Common myeloid progenitor, CD34-positive (primary cell): Measurements from ENCODE around the gene CDC5L.

Experiments
- CTCF ChIA-PET: fragments of 350-600 bp; sonication (Branson Sonifier 250); formaldehyde crosslinking; loops from one replicate; lab custom pipeline; 2021; ENCODE audit warnings: antibody characterized with exemption; lab: Charles Lee
- POLR2A ChIA-PET: fragments of 350-600 bp; sonication (Branson Sonifier 250); formaldehyde crosslinking; loops from one replicate; lab custom pipeline; 2021; ENCODE audit warnings: antibody characterized with exemption; lab: Charles Lee
- DNase-seq, 3 donors: peaks; one replicate each; pipeline versions ENCODE4 v3.0.0 to v3.0.0-alpha.2; 2013
- H3K27ac ChIP-seq, 2 experiments: 1 replicate in 1 of 2; 2 replicates in 1 of 2; pipeline ENCODE4 v1.7.0; 2013; ENCODE audit warnings: inconsistent platforms in 2 of 2, low read length in 2 of 2, mild to moderate bottlenecking in 2 of 2, low read depth in 1 of 2, moderate library complexity in 1 of 2; ENCODE audit not compliant: severe bottlenecking in 2 of 2, insufficient read depth in 1 of 2, poor library complexity in 1 of 2
- H3K27me3 ChIP-seq, 5 experiments: replicated peaks in 2 of 5; 1 replicate in 3 of 5; 2 replicates in 2 of 5; pipeline versions ENCODE4 v1.6.1 to v1.7.0; 2013; ENCODE audit warnings: low read length in 4 of 5, mild to moderate bottlenecking in 2 of 5, moderate library complexity in 2 of 5, inconsistent platforms in 1 of 5; ENCODE audit not compliant: insufficient read depth in 5 of 5, control insufficient read depth in 4 of 5
- H3K36me3 ChIP-seq, 4 experiments: 1 replicate in 2 of 4; 2 replicates in 2 of 4; pipeline versions ENCODE4 v1.6.1 to v1.7.0; 2013; ENCODE audit warnings: low read length in 3 of 4, control low read depth in 1 of 4, mild to moderate bottlenecking in 1 of 4; ENCODE audit not compliant: control insufficient read depth in 4 of 4, insufficient read depth in 4 of 4
- H3K4me1 ChIP-seq, 4 experiments: 1 replicate in 3 of 4; 2 replicates in 1 of 4; pipeline versions ENCODE4 v1.6.1 to v1.7.1; 2013; ENCODE audit warnings: low read length in 3 of 4, mild to moderate bottlenecking in 3 of 4, control low read depth in 1 of 4, inconsistent platforms in 1 of 4, moderate library complexity in 1 of 4; ENCODE audit not compliant: control insufficient read depth in 4 of 4, insufficient read depth in 4 of 4; ENCODE audit errors: control extremely low read depth in 1 of 4
- H3K4me3 ChIP-seq, 7 experiments: 1 replicate in 4 of 7; 2 replicates in 3 of 7; pipeline versions ENCODE4 v1.5.1 to v1.7.0; 2013; ENCODE audit warnings: mild to moderate bottlenecking in 7 of 7, low read length in 6 of 7, moderate library complexity in 6 of 7, inconsistent platforms in 2 of 7, low read depth in 2 of 7, control low read depth in 1 of 7; ENCODE audit not compliant: insufficient read depth in 4 of 7, control insufficient read depth in 1 of 7; ENCODE audit errors: extremely low read depth in 1 of 7
- H3K9me3 ChIP-seq, 5 experiments: 1 replicate in 4 of 5; 2 replicates in 1 of 5; pipeline versions ENCODE4 v1.6.1 to v1.7.1; 2013; ENCODE audit warnings: low read length in 4 of 5, mild to moderate bottlenecking in 2 of 5, inconsistent platforms in 1 of 5, low read depth in 1 of 5, moderate library complexity in 1 of 5; ENCODE audit not compliant: control insufficient read depth in 4 of 5, insufficient read depth in 2 of 5; ENCODE audit errors: control extremely low read depth in 1 of 5
- WGBS: methylation state at CpG from one replicate; pipeline ENCODE4 v1.1.5; 2013; ENCODE audit not compliant: insufficient coverage; 5-methylcytosine and 5-hydroxymethylcytosine counted together

CDC5L gene

GRCh38 chr6:44396968-44397367 lies 9.5 kb downstream of the CDC5L start:
- ChIA-PET CTCF (interaction anchor here (1.0 kb wide), 1 partner anchor 34 kb away, joined by 4 read pairs; no protein-coding TSS in a partner anchor), POLR2A (no interaction called here)
- peaks cover 41 to 90% (median 70%) of the 10 kb centered on the region in 4 experiments for H3K36me3 ChIP-seq
- no peak overlapping the region for H3K27ac ChIP-seq
- no peak overlapping the region for H3K4me3 ChIP-seq
- H3K4me1 ChIP-seq = no peaks in the 10 kb centered on the region
- H3K9me3 ChIP-seq = peaks cover 0 to 4% (median 0%) of the 10 kb centered on the region in 5 experiments
- H3K27me3 ChIP-seq = no peaks in the 10 kb centered on the region
- WGBS = 74% methylated on average over 3 of the region's 3 CpGs
- DNase-seq = no peak

- Histone ChIP-seq H3K27ac (no peak overlapping the region), H3K4me1 (no peaks in the 10 kb centered on the region), H3K9me3 (peaks cover 0 to 4% (median 0%) of the 10 kb centered on the region in 5 experiments), H3K36me3 (peaks cover 40 to 84% (median 73%) of the 10 kb centered on the region in 4 experiments), H3K27me3 (no peaks in the 10 kb centered on the region), H3K4me3 (no peak overlapping the region)
- no CpG with 5 or more reads among the region's 1 CpG for WGBS
- CTCF ChIA-PET = interaction anchor here (0.6 to 1.2 kb wide), 3 partner anchors 9 to 1410 kb away, joined by 3 to 5 read pairs (median 4); no protein-coding TSS in a partner anchor
- no peak for DNase-seq
- POLR2A ChIA-PET = no interaction called here
These were observed 10.1 kb downstream of the CDC5L start for GRCh38 chr6:44397424-44398164.

DNA sequence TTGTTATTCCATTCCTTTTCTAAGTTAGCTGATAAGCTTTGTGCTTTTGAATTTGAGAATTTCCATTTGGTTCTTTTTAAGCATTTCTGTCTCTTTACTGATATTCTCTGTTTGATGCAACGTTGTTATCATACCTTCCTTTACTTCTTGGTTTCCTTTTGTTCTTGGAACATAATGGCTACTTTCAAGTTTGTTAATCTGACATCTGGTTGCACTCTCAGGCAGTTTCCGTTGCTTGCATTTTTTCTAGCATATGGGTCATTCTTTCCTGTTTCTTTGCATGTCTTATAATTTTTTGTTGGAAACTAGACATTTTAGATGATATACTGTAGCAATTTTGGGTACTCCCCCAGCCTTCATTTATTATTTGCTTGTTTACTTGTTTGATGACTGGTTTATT lies 12.5 kb downstream of the CDC5L start:
- CTCF ChIA-PET = interaction anchor here (1.0 kb wide), 2 partner anchors 13 to 14 kb away, joined by 3 read pairs; no protein-coding TSS in a partner anchor
- POLR2A ChIA-PET = no interaction called here
- no peak overlapping the region for H3K4me3 ChIP-seq
- H3K27me3 ChIP-seq = no peaks in the 10 kb centered on the region
- H3K9me3 ChIP-seq = peaks cover 0 to 4% (median 0%) of the 10 kb centered on the region in 5 experiments
- DNase-seq = peak in 2 of 3 donors; percentile 30 to 47
- no peaks in the 10 kb centered on the region for H3K4me1 ChIP-seq
- peaks cover 44 to 80% (median 61%) of the 10 kb centered on the region in 4 experiments for H3K36me3 ChIP-seq
- H3K27ac ChIP-seq = no peak overlapping the region
- WGBS = 83% methylated on average over 1 of the region's 2 CpGs

- ChIA-PET POLR2A (interaction anchor here (1.1 kb wide), 1 partner anchor 10 kb away, joined by 3 read pairs; no protein-coding TSS in a partner anchor), CTCF (interaction anchor here (1.0 to 1.1 kb wide), 2 partner anchors 13 to 58 kb away, joined by 3 to 4 read pairs; no protein-coding TSS in a partner anchor)
- 94% methylated on average over 2 of the region's 2 CpGs for WGBS
- H3K27me3 ChIP-seq = no peaks in the 10 kb centered on the region
- DNase-seq = no peak
- no peak overlapping the region for H3K27ac ChIP-seq
- peaks cover 43 to 80% (median 61%) of the 10 kb centered on the region in 4 experiments for H3K36me3 ChIP-seq
- peaks cover 0 to 4% (median 0%) of the 10 kb centered on the region in 5 experiments for H3K9me3 ChIP-seq
- no peaks in the 10 kb centered on the region for H3K4me1 ChIP-seq
- no peak overlapping the region for H3K4me3 ChIP-seq
These were observed 13.1 kb downstream of the CDC5L start for GRCh38 chr6:44400572-44400971.

GRCh38 chr6:44401138-44401537 lies 13.6 kb downstream of the CDC5L start:
- Histone ChIP-seq H3K4me1 (no peaks in the 10 kb centered on the region), H3K27me3 (no peaks in the 10 kb centered on the region), H3K4me3 (no peak overlapping the region), H3K36me3 (peaks cover 43 to 79% (median 58%) of the 10 kb centered on the region in 4 experiments), H3K27ac (no peak overlapping the region), H3K9me3 (peaks cover 0 to 4% (median 0%) of the 10 kb centered on the region in 5 experiments)
- POLR2A ChIA-PET = interaction anchor here (1.1 kb wide), 1 partner anchor 10 kb away, joined by 3 read pairs; no protein-coding TSS in a partner anchor
- WGBS = 100% methylated on average over 2 of the region's 5 CpGs
- no peak for DNase-seq
- CTCF ChIA-PET = interaction anchor here (1.0 to 1.1 kb wide), 2 partner anchors 13 to 57 kb away, joined by 3 to 4 read pairs; no protein-coding TSS in a partner anchor

GRCh38 chr6:44404022-44404714 lies 16.7 kb downstream of the CDC5L start:
- Histone ChIP-seq H3K4me3 (no peak overlapping the region), H3K36me3 (peaks cover 32 to 79% (median 60%) of the 10 kb centered on the region in 4 experiments), H3K4me1 (no peaks in the 10 kb centered on the region), H3K27me3 (no peaks in the 10 kb centered on the region), H3K9me3 (peaks cover 0 to 4% (median 0%) of the 10 kb centered on the region in 5 experiments), H3K27ac (no peak overlapping the region)
- CTCF ChIA-PET = interaction anchor here (0.6 to 1.6 kb wide), 4 partner anchors 9 to 21 kb away, joined by 3 to 5 read pairs (median 3); no protein-coding TSS in a partner anchor
- POLR2A ChIA-PET = no interaction called here
- no peak for DNase-seq
- 100% methylated on average over 4 of the region's 5 CpGs for WGBS
